Activated B cell treated with CpG ODN at 0.5 μM for 24 hours (primary cell): ENCODE results near the gene AIF1. TPM values are rescaled to one million over a fixed set of nuclear protein-coding genes. Genes with fewer than 3 reads are reported as not detected.
A peak's percentile ranks its signal among the peaks of the same experiment; 100 is the strongest.

Experiments
- ATAC-seq: fragments of 200-7000 bp; cut with Tn5 transposase; one replicate; pipeline ENCODE4 v1.10.0; 2021; ENCODE audit warnings: low read depth, mild to moderate bottlenecking, moderate library complexity
- CTCF ChIA-PET: fragments of 350-600 bp; sonication (Branson Sonifier 250); formaldehyde crosslinking; loops from one replicate; lab custom pipeline; 2021; ENCODE audit warnings: antibody characterized with exemption; lab: Charles Lee
- POLR2A ChIA-PET: fragments of 350-600 bp; sonication (Branson Sonifier 250); formaldehyde crosslinking; loops from one replicate; lab custom pipeline; 2021; ENCODE audit warnings: antibody characterized with exemption; lab: Charles Lee
- DNase-seq: peaks from one replicate; pipeline ENCODE4 v3.0.0; 2022
- H3K27ac Mint-ChIP-seq: one replicate; pipeline ENCODE4 v1.8.0; 2020; ENCODE audit warnings: mixed read lengths
- H3K27me3 Mint-ChIP-seq: one replicate; pipeline ENCODE4 v1.8.0; 2021; ENCODE audit warnings: mixed read lengths
- H3K36me3 Mint-ChIP-seq: one replicate; pipeline ENCODE4 v1.8.0; 2021; ENCODE audit warnings: low read depth, mixed read lengths
- H3K4me1 Mint-ChIP-seq: one replicate; pipeline ENCODE4 v1.8.0; 2021; ENCODE audit warnings: mixed read lengths
- H3K4me3 Mint-ChIP-seq: one replicate; pipeline ENCODE4 v1.8.0; 2020; ENCODE audit warnings: mild to moderate bottlenecking, mixed read lengths
- H3K9me3 Mint-ChIP-seq: one replicate; pipeline ENCODE4 v1.8.0; 2020; ENCODE audit warnings: mixed read lengths
- intact Hi-C: fragments of 100-400 bp; cut with micrococcal nuclease; formaldehyde crosslinking; loops from one replicate; pipeline ENCODE4 v1.15.1; 2024
- total RNA-seq: library from RNA; stranded (reverse); gene quantifications from 2 replicates; pipeline ENCODE4 v1.2.3, GENCODE V29; 2022
- TF ChIP-seq, protein P1 (sequence below): fragments of 200-600 bp; IDR thresholded peaks from one replicate; pipeline ENCODE4 v1.8.0; 2022; ENCODE audit warnings: antibody characterized with exemption, mild to moderate bottlenecking

AIF1 gene
- total RNA-seq, 1 donor from 2014 or later, result 2.0 TPM

DNA sequence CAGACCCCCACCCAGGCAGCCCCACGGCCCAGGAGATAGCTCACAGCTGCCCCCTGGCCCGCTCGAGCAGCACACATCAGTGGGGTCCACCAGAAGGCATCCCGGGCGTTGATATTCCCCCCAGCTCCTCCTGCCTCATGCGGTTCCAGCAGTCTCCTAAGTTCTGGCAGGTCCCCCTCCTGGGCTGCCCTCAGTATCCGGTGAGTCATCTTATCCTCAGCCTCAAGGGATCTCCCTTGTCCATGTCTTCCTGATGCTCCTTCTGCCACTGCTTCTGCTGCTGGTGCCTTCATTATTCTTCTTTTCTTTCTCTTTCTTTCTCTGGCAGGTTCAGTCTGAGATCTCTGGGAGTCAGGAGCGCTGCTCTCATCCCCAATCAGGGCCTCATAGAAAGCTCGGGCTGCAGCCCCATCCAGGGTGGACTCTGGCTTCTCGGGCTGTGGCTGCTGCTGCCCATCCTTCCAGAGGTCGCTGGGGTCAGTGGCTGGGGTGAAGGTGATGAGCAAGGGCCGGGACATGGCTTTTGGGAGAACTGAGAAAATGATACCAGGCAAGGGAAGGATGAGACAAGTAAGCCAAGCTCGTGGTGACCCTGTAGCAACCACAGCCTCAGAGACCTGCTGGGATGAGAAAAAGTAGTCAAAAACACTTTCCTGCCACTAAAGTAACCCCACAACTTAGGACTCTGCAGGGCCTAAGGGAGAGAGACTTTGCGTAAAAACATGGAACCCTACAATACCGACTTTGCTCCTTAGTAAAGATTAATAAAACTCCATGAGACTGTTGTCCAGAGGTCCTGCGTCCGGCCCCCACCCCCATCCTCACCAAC is 49.1 kb downstream of the AIF1 start:
- DNase-seq, result no peak
- TF ChIP-seq, protein P1, sequence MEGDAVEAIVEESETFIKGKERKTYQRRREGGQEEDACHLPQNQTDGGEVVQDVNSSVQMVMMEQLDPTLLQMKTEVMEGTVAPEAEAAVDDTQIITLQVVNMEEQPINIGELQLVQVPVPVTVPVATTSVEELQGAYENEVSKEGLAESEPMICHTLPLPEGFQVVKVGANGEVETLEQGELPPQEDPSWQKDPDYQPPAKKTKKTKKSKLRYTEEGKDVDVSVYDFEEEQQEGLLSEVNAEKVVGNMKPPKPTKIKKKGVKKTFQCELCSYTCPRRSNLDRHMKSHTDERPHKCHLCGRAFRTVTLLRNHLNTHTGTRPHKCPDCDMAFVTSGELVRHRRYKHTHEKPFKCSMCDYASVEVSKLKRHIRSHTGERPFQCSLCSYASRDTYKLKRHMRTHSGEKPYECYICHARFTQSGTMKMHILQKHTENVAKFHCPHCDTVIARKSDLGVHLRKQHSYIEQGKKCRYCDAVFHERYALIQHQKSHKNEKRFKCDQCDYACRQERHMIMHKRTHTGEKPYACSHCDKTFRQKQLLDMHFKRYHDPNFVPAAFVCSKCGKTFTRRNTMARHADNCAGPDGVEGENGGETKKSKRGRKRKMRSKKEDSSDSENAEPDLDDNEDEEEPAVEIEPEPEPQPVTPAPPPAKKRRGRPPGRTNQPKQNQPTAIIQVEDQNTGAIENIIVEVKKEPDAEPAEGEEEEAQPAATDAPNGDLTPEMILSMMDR, result no peak
- intact Hi-C loops, result loop anchor here (10.0 kb wide), 1 partner anchor 511 kb away; the partner anchor contains the start of genes AGPAT1 and RNF5
- Mint-ChIP-seq H3K4me3 (peak overlapping the region; percentile 96), H3K9me3 (no peaks in the 10 kb centered on the region), H3K36me3 (peaks cover 70% of the 10 kb centered on the region), H3K27ac (peak overlapping the region; percentile 95), H3K27me3 (no peaks in the 10 kb centered on the region), H3K4me1 (peaks cover 75% of the 10 kb centered on the region)
- ATAC-seq, result no peak
- CTCF ChIA-PET, result interaction anchor here (0.9 to 1.4 kb wide), 4 partner anchors 12 to 170 kb away, joined by 3 to 5 read pairs (median 4); partner anchors contain the start of gene BAG6
- POLR2A ChIA-PET, result interaction anchor here (0.6 to 6.2 kb wide), 31 partner anchors 11 to 528 kb away, joined by 3 to 188 read pairs (median 4); partner anchors contain the start of genes ABHD16A, APOM, BAG6 and DDX39B

DNA sequence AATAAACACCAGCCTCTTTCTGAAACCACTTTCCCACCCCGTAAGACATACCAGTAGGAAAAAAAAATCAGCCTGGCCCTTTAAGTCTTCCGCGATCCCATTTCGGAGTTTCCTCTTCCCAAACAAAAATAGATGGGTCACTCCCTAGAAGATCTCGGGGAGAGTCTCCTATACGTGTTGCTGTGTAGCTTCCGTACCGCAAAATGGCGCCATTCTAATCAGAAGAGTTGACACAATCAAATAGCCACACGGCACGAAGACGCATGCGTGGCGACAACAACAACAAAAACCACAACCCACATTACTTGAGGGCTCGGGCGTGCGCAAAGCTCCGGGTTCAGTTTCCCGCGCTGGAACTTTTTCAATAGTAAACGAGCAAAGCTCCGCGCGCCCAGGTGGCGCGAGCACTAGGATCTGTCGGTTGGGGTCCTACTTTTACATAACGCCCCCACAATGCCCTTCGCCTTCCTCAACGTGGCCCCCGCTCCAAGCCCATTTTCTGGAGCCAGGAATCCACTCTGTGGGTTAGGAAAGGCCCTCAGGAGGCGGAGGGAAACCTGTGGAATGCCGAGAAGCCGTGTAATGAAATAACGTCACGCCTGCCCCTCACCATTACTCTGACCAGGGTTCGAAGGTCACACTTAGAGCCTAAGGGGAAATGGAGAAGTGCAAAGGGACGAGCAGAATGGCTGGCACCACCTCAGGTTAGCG is 49.9 kb downstream of the AIF1 start, which contains the start of gene GPANK1:
GPANK1 (minus strand) TSS at position 208 of the 711 bp plus-strand sequence. CDS start 519 bp downstream, outside the sequence.
- H3K36me3 Mint-ChIP-seq, result peaks cover 76% of the 10 kb centered on the region
- CTCF ChIA-PET, result interaction anchor here (1.0 to 1.4 kb wide), 3 partner anchors 12 to 114 kb away, joined by 3 to 5 read pairs (median 4); partner anchors contain the start of gene BAG6

DNA sequence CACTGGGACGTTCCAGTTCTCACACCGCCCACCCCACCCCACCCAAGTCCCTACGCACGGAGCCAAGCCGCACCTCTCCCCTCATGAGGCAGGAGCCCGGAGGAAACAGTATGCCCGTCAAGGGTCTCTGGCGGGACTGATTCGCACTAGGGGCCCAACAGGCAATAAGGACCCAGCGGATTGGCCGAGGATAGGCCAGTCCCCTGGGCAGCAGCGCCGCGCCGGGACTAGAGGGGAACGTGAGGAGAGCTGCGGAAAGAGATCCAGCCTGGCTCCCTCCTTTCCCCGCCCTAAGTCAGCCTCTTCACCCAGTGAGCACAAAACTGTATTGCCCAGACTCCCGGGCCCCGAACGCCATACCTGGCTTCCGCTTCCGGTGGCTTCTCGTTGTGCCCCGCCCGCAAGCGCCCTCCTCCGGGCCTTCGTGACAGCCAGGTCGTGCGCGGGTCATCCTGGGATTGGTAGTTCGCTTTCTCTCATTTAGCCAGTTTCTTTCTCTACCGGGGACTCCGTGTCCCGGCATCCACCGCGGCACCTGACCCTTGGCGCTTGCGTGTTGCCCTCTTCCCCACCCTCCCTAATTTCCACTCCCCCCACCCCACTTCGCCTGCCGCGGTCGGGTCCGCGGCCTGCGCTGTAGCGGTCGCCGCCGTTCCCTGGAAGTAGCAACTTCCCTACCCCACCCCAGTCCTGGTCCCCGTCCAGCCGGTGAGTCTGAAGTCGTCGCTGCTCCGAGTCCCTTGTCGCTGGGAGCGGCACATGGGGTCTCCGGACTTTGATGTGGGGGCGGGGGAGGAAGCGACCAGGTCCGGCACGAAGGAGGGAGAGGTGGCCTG is 50.7 kb downstream of the AIF1 start, which contains the start of gene CSNK2B:
CSNK2B (plus strand) TSS at position 580 of the 836 bp plus-strand sequence. CDS start 752 bp downstream, outside the sequence.
- DNase-seq, result peak; percentile 91
- Mint-ChIP-seq H3K4me3 (peak within 1 kb of the TSS; percentile 96), H3K9me3 (no peaks in the 10 kb centered on the region), H3K4me1 (peaks cover 61% of the 10 kb centered on the region), H3K27me3 (no peaks in the 10 kb centered on the region), H3K27ac (peak within 1 kb of the TSS; percentile 95), H3K36me3 (peaks cover 82% of the 10 kb centered on the region)
- CTCF ChIA-PET, result interaction anchor here (1.0 kb wide), 1 partner anchor 85 kb away, joined by 3 read pairs; no protein-coding TSS in a partner anchor
- TF ChIP-seq, protein P1, result no peak
- POLR2A ChIA-PET, result interaction anchor here (0.6 to 6.2 kb wide), 26 partner anchors 12 to 1644 kb away, joined by 3 to 188 read pairs (median 5); partner anchors contain the start of genes ABHD16A, APOM, BAG6 and DDX39B
- peak; percentile 86 for ATAC-seq
- intact Hi-C loops, result loop anchor here (1.0 to 10.0 kb wide), 13 partner anchors 13 to 509 kb away; partner anchors contain the start of genes ABHD16A, AGPAT1, ATF6B and BAG6

More for the DNA sequence above, 49.9 kb downstream of the AIF1 start, which contains the start of gene GPANK1:
- Mint-ChIP-seq H3K27ac (peak within 1 kb of the TSS; percentile 95), H3K4me3 (peak within 1 kb of the TSS; percentile 96), H3K9me3 (no peaks in the 10 kb centered on the region), H3K27me3 (no peaks in the 10 kb centered on the region), H3K4me1 (peaks cover 67% of the 10 kb centered on the region)
- intact Hi-C loops, result loop anchor here (1.0 to 10.0 kb wide), 12 partner anchors 13 to 510 kb away; partner anchors contain the start of genes ABHD16A, AGPAT1, ATF6B and BAG6
- ATAC-seq, result peak; percentile 21
- POLR2A ChIA-PET, result interaction anchor here (0.6 to 6.2 kb wide), 35 partner anchors 12 to 1643 kb away, joined by 3 to 188 read pairs (median 5); partner anchors contain the start of genes ABHD16A, APOM, BAG6 and DDX39B
- TF ChIP-seq, protein P1, result no peak
- peak; percentile 66 for DNase-seq

DNA sequence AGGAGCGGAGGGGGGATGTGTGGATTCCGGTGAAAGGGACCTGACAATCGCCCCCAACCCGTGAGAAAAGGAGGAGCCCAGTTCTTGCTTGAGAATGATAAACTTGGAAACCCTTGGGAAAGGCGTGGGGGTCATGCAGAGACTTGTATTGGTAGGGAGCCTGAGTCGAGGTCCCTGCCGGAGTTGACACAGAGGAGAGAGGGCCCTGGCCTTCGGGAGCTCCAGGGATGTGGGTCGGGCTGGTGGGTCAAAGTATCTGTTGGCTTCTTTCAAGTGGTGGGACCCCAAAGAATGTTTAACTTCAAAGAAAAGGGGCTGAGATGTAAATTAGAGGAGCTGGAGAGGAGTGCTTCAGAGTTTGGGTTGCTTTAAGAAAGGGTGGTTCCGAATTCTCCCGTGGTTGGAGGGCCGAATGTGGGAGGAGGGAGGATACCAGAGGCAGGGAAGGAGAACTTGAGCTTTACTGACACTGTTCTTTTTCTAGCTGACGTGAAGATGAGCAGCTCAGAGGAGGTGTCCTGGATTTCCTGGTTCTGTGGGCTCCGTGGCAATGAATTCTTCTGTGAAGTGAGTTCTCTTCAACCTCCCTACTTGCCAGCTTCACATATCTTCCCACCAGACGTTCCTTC is 51.4 kb downstream of the AIF1 start:
- no peaks in the 10 kb centered on the region for H3K9me3 Mint-ChIP-seq
- no peak for DNase-seq
- peaks cover 55% of the 10 kb centered on the region for H3K4me1 Mint-ChIP-seq
- intact Hi-C loops, result loop anchor here (1.0 to 10.0 kb wide), 4 partner anchors 196 to 508 kb away; partner anchors contain the start of genes AGPAT1, ATF6B, EHMT2 and NEU1
- TF ChIP-seq, protein P1, result no peak
- peaks cover 89% of the 10 kb centered on the region for H3K36me3 Mint-ChIP-seq
- peak overlapping the region; percentile 96 for H3K4me3 Mint-ChIP-seq
- no peak for ATAC-seq
- H3K27me3 Mint-ChIP-seq, result no peaks in the 10 kb centered on the region
- H3K27ac Mint-ChIP-seq, result peak overlapping the region; percentile 95
- ChIA-PET POLR2A (interaction anchor here (0.5 to 6.2 kb wide), 9 partner anchors 13 to 306 kb away, joined by 3 to 188 read pairs (median 4); partner anchors contain the start of genes ABHD16A, APOM, BAG6 and DXO), CTCF (no interaction called here)
